SK-N-SH (cell line): ENCODE data around the gene E2F1. TPM values are rescaled to one million over a fixed set of nuclear protein-coding genes. Genes with fewer than 3 reads are reported as not detected.

Source experiments
- CTCF ChIA-PET: fragments of 300-600, 350-600 bp; formaldehyde crosslinking; extraction: SDS; loops from one replicate; lab custom pipeline; 2021; lab: Yijun Ruan, JAX
- POLR2A ChIA-PET: fragments of 350-600 bp; sonication (Branson Sonifier 250); formaldehyde crosslinking; extraction: SDS; loops from one replicate; lab custom pipeline; 2020; ENCODE audit warnings: antibody characterized with exemption, inconsistent platforms; lab: Yijun Ruan, JAX
- DNase-seq: peaks from one replicate; pipeline ENCODE4 v3.0.0; 2012
- H2AFZ ChIP-seq: fragments of 200-600 bp; sonication (generic); 2 replicates; pipeline ENCODE4 v1.8.1; 2016; ENCODE audit warnings: antibody characterized with exemption, mild to moderate bottlenecking, low read depth
- H3F3A ChIP-seq: fragments of 200-600 bp; sonication (generic); replicated peaks from 2 replicates; pipeline ENCODE3; 2016; ENCODE audit warnings: antibody characterized with exemption, mild to moderate bottlenecking; ENCODE audit not compliant: insufficient read depth
- H3K27ac ChIP-seq, 2 experiments: fragments of 200-500 bp in 1 of 2; fragments of 200-600 bp in 1 of 2; sonication (Bioruptor generic) in 1 of 2; sonication (generic), shearing (Covaris generic) in 1 of 2; 2 replicates each; pipeline versions ENCODE4 v1.5.1 to v1.6.1; 2014 to 2016; ENCODE audit warnings: low read depth in 2 of 2, inconsistent platforms in 1 of 2, low read length in 1 of 2, mild to moderate bottlenecking in 1 of 2, mixed read lengths in 1 of 2
- H3K27me3 ChIP-seq: fragments of 200-600 bp; sonication (generic), shearing (Covaris generic); 2 replicates; pipeline ENCODE4 v1.6.1; 2016; ENCODE audit warnings: mixed run types; ENCODE audit not compliant: insufficient read depth
- H3K36me3 ChIP-seq, 2 experiments: fragments of 200-500 bp in 1 of 2; fragments of 200-600 bp in 1 of 2; sonication (Bioruptor generic) in 1 of 2; sonication (generic) in 1 of 2; replicated peaks in 1 of 2; 2 replicates each; pipeline versions ENCODE3 to v1.5.1; 2014 to 2016; ENCODE audit warnings: low read length in 1 of 2, mild to moderate bottlenecking in 1 of 2; ENCODE audit not compliant: insufficient read depth in 2 of 2, control insufficient read depth in 1 of 2
- H3K4me1 ChIP-seq, 2 experiments: fragments of 200-500 bp in 1 of 2; fragments of 200-600 bp in 1 of 2; sonication (Bioruptor generic) in 1 of 2; sonication (generic), shearing (Covaris generic) in 1 of 2; 2 replicates each; pipeline versions ENCODE4 v1.5.1 to v1.6.1; 2014 to 2016; ENCODE audit warnings: low read depth in 1 of 2, low read length in 1 of 2, mixed run types in 1 of 2; ENCODE audit not compliant: insufficient read depth in 2 of 2, control insufficient read depth in 1 of 2
- H3K4me2 ChIP-seq: fragments of 200-600 bp; sonication (generic), shearing (Covaris generic); 2 replicates; pipeline ENCODE4 v1.6.1; 2017; ENCODE audit warnings: mixed run types
- H3K4me3 ChIP-seq, 2 experiments: fragments of 200-500 bp in 1 of 2; fragments of 200-600 bp in 1 of 2; sonication (Bioruptor generic) in 1 of 2; sonication (generic), shearing (Covaris generic) in 1 of 2; 2 replicates each; pipeline versions ENCODE4 v1.5.1 to v1.8.1; 2014 to 2016; ENCODE audit warnings: low read depth in 2 of 2, inconsistent platforms in 1 of 2, low read length in 1 of 2, mild to moderate bottlenecking in 1 of 2, mixed read lengths in 1 of 2, moderate library complexity in 1 of 2
- H3K79me2 ChIP-seq: fragments of 200-600 bp; sonication (generic); 2 replicates; pipeline ENCODE4 v1.8.1; 2017; ENCODE audit warnings: mild to moderate bottlenecking; ENCODE audit not compliant: insufficient read depth
- H3K9ac ChIP-seq: fragments of 200-600 bp; sonication (generic); 2 replicates; pipeline ENCODE4 v1.6.1; 2017; ENCODE audit warnings: mixed run types
- H3K9me2 ChIP-seq: fragments of 200-600 bp; sonication (generic); 2 replicates; pipeline ENCODE4 v1.6.1; 2017; ENCODE audit warnings: mixed run types
- H3K9me3 ChIP-seq: fragments of 200-600 bp; sonication (generic); 2 replicates; pipeline ENCODE4 v1.6.1; 2017; ENCODE audit warnings: mixed run types, mild to moderate bottlenecking, moderate library complexity
- H4K20me1 ChIP-seq: fragments of 200-600 bp; sonication (generic); 2 replicates; pipeline ENCODE4 v1.6.1; 2017; ENCODE audit warnings: mild to moderate bottlenecking, mixed run types; ENCODE audit not compliant: insufficient read depth
- CHD2 ChIP-seq: fragments of 150-350 bp; IDR thresholded peaks from 2 replicates; pipeline ENCODE4 v1.6.1; 2018; ENCODE audit warnings: low read length; ENCODE audit not compliant: partially characterized antibody
- FOSL2 ChIP-seq: IDR thresholded peaks from 2 replicates; pipeline ENCODE4 v1.4.0; 2012; ENCODE audit warnings: low read depth, mild to moderate bottlenecking, moderate library complexity, borderline replicate concordance
- JUND ChIP-seq: IDR thresholded peaks from 2 replicates; pipeline ENCODE4 v1.4.0; 2012
- NFIC ChIP-seq: IDR thresholded peaks from 2 replicates; pipeline ENCODE4 v1.4.0; 2012; ENCODE audit warnings: borderline replicate concordance
- RAD21 ChIP-seq: IDR thresholded peaks from 2 replicates; pipeline ENCODE4 v1.6.1; 2012; ENCODE audit warnings: mild to moderate bottlenecking, low read length
- RFX5 ChIP-seq: IDR thresholded peaks from 2 replicates; pipeline ENCODE4 v1.6.1; 2012; ENCODE audit warnings: mild to moderate bottlenecking, improper control_type of control experiment, low read length
- TCF12 ChIP-seq: IDR thresholded peaks from 2 replicates; pipeline ENCODE4 v1.4.0; 2012
- WGBS: methylation state at CpG from one replicate; pipeline ENCODE4 v1.1.6; 2017; ENCODE audit warnings: low lambda C conversion rate; 5-methylcytosine and 5-hydroxymethylcytosine counted together
- polyA plus RNA-seq, 3 experiments: library from polyadenylated mRNA; depleted of rRNA; stranded (reverse); fragments of >200 nt; gene quantifications; 2 replicates each; pipeline ENCODE4 v1.2.3, GENCODE V29; 2012
- TF ChIP-seq, protein P1 (sequence below): IDR thresholded peaks from 2 replicates; pipeline ENCODE4 v1.6.1; 2012; ENCODE audit warnings: mild to moderate bottlenecking, low read depth, low read length, moderate library complexity
- TF ChIP-seq, protein P2 (sequence below): IDR thresholded peaks from 2 replicates; pipeline ENCODE4 v1.4.0; 2012; ENCODE audit warnings: low read depth, borderline replicate concordance
- TF ChIP-seq, protein P3 (sequence below): fragments of 150-350 bp; IDR thresholded peaks from 2 replicates; pipeline ENCODE4 v1.6.1; 2017; ENCODE audit warnings: antibody characterized with exemption, low read length, low read depth, borderline replicate concordance
- TF ChIP-seq, protein P4 (sequence below): IDR thresholded peaks from 2 replicates; pipeline ENCODE4 v1.4.0; 2012; ENCODE audit warnings: low read depth
- TF ChIP-seq, protein P5 (sequence below): fragments of 200-600 bp; sonication (generic); IDR thresholded peaks from 2 replicates; pipeline ENCODE4 v1.6.1; 2017; ENCODE audit warnings: antibody characterized with exemption, mild to moderate bottlenecking, moderate library complexity

E2F1 gene
- polyA plus RNA-seq, 1 of the 3 experiments (the other 2 are of a cell fraction) = 15.0 TPM

DNA sequence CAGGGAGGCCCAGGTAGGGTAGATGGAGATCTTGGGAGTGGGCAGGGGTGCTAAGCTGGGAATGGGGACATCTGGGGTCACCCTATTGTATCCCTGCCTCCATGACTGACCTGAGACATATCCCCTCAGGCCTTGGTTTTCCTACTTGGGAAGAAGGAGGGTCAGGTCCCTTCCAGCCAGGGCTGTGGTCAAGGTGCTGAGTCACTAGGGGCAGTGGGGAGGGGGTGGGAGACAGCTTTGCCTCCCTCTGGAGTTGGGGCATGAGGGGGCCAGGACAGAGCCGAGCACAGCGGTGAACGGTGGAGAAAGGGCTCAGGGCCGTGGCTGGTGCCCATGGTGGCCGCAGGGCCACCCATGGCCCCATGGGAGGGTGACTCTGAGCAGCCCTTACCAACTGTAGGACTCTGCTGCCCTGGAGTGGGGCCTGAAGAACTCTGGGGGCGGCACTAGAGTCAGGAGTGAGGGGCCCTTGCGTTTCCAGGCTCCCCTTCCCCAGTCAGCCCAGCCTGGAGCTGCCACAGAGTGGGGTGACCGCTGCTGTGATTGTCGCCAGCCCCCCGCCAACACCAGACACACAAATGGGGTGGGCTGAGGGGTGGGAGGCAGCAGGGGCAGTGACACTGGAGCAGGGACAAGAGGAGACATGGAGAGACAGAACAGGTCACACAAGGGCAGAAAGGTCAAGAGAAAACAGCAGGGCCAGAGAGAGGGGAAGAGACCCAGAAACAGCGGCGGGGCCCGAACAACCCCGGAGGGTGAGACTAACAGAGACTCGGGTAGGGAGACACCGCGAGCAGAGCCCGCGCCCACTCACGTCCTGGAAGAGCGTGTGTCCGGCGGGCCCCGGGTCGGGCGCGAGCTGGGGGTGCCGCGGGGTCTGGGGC is 12.5 kb downstream of the E2F1 start:
- CTCF ChIA-PET = no interaction called here
- peak overlapping the region; percentile 99 for H3K4me2 ChIP-seq
- peak overlapping the region; percentile 61 to 79 for H3K4me3 ChIP-seq
- peak; percentile 60 for DNase-seq
- H3F3A ChIP-seq = peaks cover 12% of the 10 kb centered on the region
- WGBS = 4% methylated on average over 14 of the region's 29 CpGs
- POLR2A ChIA-PET = no interaction called here
- H4K20me1 ChIP-seq = 0 out of 2 replicates have a peak, but pooled peaks cover 4% of the 10 kb centered on the region
- peak overlapping the region in 1 of 2 experiments; percentile 87; a peak in 2 of 4 replicates for H3K27ac ChIP-seq
- TF ChIP-seq, protein P1, sequence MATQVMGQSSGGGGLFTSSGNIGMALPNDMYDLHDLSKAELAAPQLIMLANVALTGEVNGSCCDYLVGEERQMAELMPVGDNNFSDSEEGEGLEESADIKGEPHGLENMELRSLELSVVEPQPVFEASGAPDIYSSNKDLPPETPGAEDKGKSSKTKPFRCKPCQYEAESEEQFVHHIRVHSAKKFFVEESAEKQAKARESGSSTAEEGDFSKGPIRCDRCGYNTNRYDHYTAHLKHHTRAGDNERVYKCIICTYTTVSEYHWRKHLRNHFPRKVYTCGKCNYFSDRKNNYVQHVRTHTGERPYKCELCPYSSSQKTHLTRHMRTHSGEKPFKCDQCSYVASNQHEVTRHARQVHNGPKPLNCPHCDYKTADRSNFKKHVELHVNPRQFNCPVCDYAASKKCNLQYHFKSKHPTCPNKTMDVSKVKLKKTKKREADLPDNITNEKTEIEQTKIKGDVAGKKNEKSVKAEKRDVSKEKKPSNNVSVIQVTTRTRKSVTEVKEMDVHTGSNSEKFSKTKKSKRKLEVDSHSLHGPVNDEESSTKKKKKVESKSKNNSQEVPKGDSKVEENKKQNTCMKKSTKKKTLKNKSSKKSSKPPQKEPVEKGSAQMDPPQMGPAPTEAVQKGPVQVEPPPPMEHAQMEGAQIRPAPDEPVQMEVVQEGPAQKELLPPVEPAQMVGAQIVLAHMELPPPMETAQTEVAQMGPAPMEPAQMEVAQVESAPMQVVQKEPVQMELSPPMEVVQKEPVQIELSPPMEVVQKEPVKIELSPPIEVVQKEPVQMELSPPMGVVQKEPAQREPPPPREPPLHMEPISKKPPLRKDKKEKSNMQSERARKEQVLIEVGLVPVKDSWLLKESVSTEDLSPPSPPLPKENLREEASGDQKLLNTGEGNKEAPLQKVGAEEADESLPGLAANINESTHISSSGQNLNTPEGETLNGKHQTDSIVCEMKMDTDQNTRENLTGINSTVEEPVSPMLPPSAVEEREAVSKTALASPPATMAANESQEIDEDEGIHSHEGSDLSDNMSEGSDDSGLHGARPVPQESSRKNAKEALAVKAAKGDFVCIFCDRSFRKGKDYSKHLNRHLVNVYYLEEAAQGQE = no peak
- peak; percentile 9; the same call in 1 of the 2 replicates for TF ChIP-seq FOSL2
- H3K79me2 ChIP-seq = peaks cover 10% of the 10 kb centered on the region; the same call in 1 of the 2 replicates
- peak overlapping the region; percentile 68 for H3K9ac ChIP-seq
- 0 out of 2 replicates have a peak overlapping the region, but pooled peaks have one; percentile 41 for H2AFZ ChIP-seq
- H3K36me3 ChIP-seq = peaks cover 4 to 17% of the 10 kb centered on the region in 2 experiments
- peaks cover 8 to 28% of the 10 kb centered on the region in 2 experiments; a peak in 2 of 4 replicates for H3K4me1 ChIP-seq
- H3K9me2 ChIP-seq = no peaks in the 10 kb centered on the region
- no peaks in the 10 kb centered on the region for H3K9me3 ChIP-seq
- H3K27me3 ChIP-seq = no peaks in the 10 kb centered on the region

DNA sequence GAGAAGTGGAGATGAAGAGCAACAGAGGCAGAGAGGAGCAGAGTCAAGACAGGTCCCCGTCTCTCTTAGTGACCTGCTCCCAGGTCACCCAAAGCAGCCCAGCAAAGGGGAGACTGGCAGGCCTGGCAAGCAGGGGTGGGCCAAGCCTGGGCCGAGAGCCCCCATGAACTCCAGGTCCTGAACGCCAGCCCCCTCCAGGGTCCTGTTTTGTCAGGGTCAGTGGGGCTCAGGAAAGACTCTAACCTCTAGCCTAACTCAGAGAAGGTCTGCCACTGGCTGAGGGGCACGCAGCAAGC is 13.1 kb downstream of the E2F1 start:
- H4K20me1 ChIP-seq = 0 out of 2 replicates have a peak, but pooled peaks cover 4% of the 10 kb centered on the region
- peaks cover 18% of the 10 kb centered on the region for H3F3A ChIP-seq
- no peaks in the 10 kb centered on the region for H3K27me3 ChIP-seq
- no peak for DNase-seq
- H3K9me2 ChIP-seq = no peaks in the 10 kb centered on the region
- CTCF ChIA-PET = no interaction called here
- H3K4me3 ChIP-seq = peak overlapping the region; percentile 61 to 79
- H2AFZ ChIP-seq = no peak overlapping the region
- no peaks in the 10 kb centered on the region for H3K9me3 ChIP-seq
- peaks cover 8 to 32% of the 10 kb centered on the region in 2 experiments; a peak in 2 of 4 replicates for H3K4me1 ChIP-seq
- 74% methylated on average over 4 of the region's 4 CpGs for WGBS
- peaks cover 10% of the 10 kb centered on the region; the same call in 1 of the 2 replicates for H3K79me2 ChIP-seq
- POLR2A ChIA-PET = no interaction called here
- peaks cover 8 to 17% of the 10 kb centered on the region in 2 experiments for H3K36me3 ChIP-seq
- H3K4me2 ChIP-seq = peak overlapping the region; percentile 99
- H3K27ac ChIP-seq = no peak overlapping the region; a peak in 1 of 4 replicates
- peak overlapping the region; percentile 68 for H3K9ac ChIP-seq
- TF ChIP-seq, protein P1 = no peak
- no peak for TF ChIP-seq RFX5
- no peak for TF ChIP-seq JUND
- TF ChIP-seq CHD2 = no peak
- TF ChIP-seq, protein P2, sequence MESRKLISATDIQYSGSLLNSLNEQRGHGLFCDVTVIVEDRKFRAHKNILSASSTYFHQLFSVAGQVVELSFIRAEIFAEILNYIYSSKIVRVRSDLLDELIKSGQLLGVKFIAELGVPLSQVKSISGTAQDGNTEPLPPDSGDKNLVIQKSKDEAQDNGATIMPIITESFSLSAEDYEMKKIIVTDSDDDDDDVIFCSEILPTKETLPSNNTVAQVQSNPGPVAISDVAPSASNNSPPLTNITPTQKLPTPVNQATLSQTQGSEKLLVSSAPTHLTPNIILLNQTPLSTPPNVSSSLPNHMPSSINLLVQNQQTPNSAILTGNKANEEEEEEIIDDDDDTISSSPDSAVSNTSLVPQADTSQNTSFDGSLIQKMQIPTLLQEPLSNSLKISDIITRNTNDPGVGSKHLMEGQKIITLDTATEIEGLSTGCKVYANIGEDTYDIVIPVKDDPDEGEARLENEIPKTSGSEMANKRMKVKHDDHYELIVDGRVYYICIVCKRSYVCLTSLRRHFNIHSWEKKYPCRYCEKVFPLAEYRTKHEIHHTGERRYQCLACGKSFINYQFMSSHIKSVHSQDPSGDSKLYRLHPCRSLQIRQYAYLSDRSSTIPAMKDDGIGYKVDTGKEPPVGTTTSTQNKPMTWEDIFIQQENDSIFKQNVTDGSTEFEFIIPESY = no peak
- TF ChIP-seq RAD21 = no peak
- TF ChIP-seq, protein P3, sequence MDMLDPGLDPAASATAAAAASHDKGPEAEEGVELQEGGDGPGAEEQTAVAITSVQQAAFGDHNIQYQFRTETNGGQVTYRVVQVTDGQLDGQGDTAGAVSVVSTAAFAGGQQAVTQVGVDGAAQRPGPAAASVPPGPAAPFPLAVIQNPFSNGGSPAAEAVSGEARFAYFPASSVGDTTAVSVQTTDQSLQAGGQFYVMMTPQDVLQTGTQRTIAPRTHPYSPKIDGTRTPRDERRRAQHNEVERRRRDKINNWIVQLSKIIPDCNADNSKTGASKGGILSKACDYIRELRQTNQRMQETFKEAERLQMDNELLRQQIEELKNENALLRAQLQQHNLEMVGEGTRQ = no peak
- TF ChIP-seq, protein P4, sequence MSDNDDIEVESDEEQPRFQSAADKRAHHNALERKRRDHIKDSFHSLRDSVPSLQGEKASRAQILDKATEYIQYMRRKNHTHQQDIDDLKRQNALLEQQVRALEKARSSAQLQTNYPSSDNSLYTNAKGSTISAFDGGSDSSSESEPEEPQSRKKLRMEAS = no peak
- TF ChIP-seq, protein P5, sequence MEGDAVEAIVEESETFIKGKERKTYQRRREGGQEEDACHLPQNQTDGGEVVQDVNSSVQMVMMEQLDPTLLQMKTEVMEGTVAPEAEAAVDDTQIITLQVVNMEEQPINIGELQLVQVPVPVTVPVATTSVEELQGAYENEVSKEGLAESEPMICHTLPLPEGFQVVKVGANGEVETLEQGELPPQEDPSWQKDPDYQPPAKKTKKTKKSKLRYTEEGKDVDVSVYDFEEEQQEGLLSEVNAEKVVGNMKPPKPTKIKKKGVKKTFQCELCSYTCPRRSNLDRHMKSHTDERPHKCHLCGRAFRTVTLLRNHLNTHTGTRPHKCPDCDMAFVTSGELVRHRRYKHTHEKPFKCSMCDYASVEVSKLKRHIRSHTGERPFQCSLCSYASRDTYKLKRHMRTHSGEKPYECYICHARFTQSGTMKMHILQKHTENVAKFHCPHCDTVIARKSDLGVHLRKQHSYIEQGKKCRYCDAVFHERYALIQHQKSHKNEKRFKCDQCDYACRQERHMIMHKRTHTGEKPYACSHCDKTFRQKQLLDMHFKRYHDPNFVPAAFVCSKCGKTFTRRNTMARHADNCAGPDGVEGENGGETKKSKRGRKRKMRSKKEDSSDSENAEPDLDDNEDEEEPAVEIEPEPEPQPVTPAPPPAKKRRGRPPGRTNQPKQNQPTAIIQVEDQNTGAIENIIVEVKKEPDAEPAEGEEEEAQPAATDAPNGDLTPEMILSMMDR = no peak
- TF ChIP-seq NFIC = no peak
- TF ChIP-seq TCF12 = no peak
